Subcutaneous abdominal adipose tissue (tissue), 5 donors: ENCODE measurements around the gene MILR1.

Source experiments
- H3K27ac ChIP-seq: one replicate; pipeline ENCODE4 v1.7.0; 2013; ENCODE audit warnings: low read depth, mild to moderate bottlenecking, inconsistent platforms, low read length, moderate library complexity
- H3K27me3 ChIP-seq, 5 donors: one replicate each; pipeline ENCODE4 v1.7.0; 2013; ENCODE audit warnings: low read length in 5 of 5, inconsistent platforms in 1 of 5; ENCODE audit not compliant: control insufficient read depth in 5 of 5, insufficient read depth in 4 of 5
- H3K36me3 ChIP-seq, 5 donors: one replicate each; pipeline ENCODE4 v1.7.0; 2013; ENCODE audit warnings: low read length in 5 of 5; ENCODE audit not compliant: control insufficient read depth in 5 of 5, insufficient read depth in 5 of 5
- H3K4me1 ChIP-seq, 5 donors: one replicate each; pipeline ENCODE4 v1.7.0; 2013; ENCODE audit warnings: low read length in 5 of 5, mild to moderate bottlenecking in 3 of 5, moderate library complexity in 1 of 5; ENCODE audit not compliant: control insufficient read depth in 5 of 5, insufficient read depth in 5 of 5
- H3K4me3 ChIP-seq, 5 donors: one replicate each; pipeline ENCODE4 v1.7.0; 2013; ENCODE audit warnings: low read length in 5 of 5, low read depth in 1 of 5
- H3K9ac ChIP-seq, 5 donors: one replicate each; pipeline ENCODE4 v1.7.0; 2013; ENCODE audit warnings: low read length in 5 of 5, mild to moderate bottlenecking in 4 of 5, moderate library complexity in 3 of 5
- H3K9me3 ChIP-seq, 5 donors: one replicate each; pipeline ENCODE4 v1.7.0; 2013; ENCODE audit warnings: low read length in 5 of 5; ENCODE audit not compliant: control insufficient read depth in 5 of 5
- donor health status: healthy.
- donor health status: healthy.
- donor health status: healthy.
- donor health status: healthy.
- donor health status: healthy.

MILR1 gene

GRCh38 chr17:64506576-64507412, 57.9 kb downstream of the MILR1 start, which contains the start of gene CEP95:
TSS of gene CEP95 (plus strand) at chr17:64506977. CDS start at chr17:64507098, 121 bp downstream.
- peaks cover 8 to 52% (median 47%) of the 10 kb centered on the region in 5 donors for H3K4me1 ChIP-seq
- no peaks in the 10 kb centered on the region for H3K27me3 ChIP-seq
- peak within 1 kb of the TSS; percentile 96 to 100 (median 100) for H3K9ac ChIP-seq
- H3K4me3 ChIP-seq = peak within 1 kb of the TSS; percentile 79 to 100 (median 100)
- H3K36me3 ChIP-seq = peaks cover 38 to 56% (median 47%) of the 10 kb centered on the region in 5 donors
- H3K9me3 ChIP-seq = no peaks in the 10 kb centered on the region
- H3K27ac ChIP-seq = peak within 1 kb of the TSS; percentile 100

- peaks cover 36 to 55% (median 44%) of the 10 kb centered on the region in 5 donors for H3K36me3 ChIP-seq
- no peaks in the 10 kb centered on the region for H3K9me3 ChIP-seq
- H3K9ac ChIP-seq = peak overlapping the region; percentile 94 to 100 (median 98)
- H3K4me1 ChIP-seq = peaks cover 8 to 45% (median 41%) of the 10 kb centered on the region in 5 donors
- peak overlapping the region; percentile 79 to 100 (median 96) for H3K4me3 ChIP-seq
- H3K27me3 ChIP-seq = no peaks in the 10 kb centered on the region
- H3K27ac ChIP-seq = peak overlapping the region; percentile 100
Observed at GRCh38 chr17:64507413-64507782, 58.5 kb downstream of the MILR1 start.

GRCh38 chr17:64508683-64509082, 59.8 kb downstream of the MILR1 start:
- H3K27me3 ChIP-seq = no peaks in the 10 kb centered on the region
- H3K4me3 ChIP-seq = no peak overlapping the region
- H3K9me3 ChIP-seq = no peaks in the 10 kb centered on the region
- H3K9ac ChIP-seq = peak overlapping the region in 1 of 5 donors; percentile 43
- no peak overlapping the region for H3K27ac ChIP-seq
- peaks cover 6 to 33% (median 28%) of the 10 kb centered on the region in 5 donors for H3K4me1 ChIP-seq
- H3K36me3 ChIP-seq = peaks cover 29 to 50% (median 35%) of the 10 kb centered on the region in 5 donors

GRCh38 chr17:64509179-64509578, 60.3 kb downstream of the MILR1 start:
- Histone ChIP-seq H3K4me3 (no peak overlapping the region), H3K9ac (no peak overlapping the region), H3K27me3 (no peaks in the 10 kb centered on the region), H3K4me1 (peaks cover 2 to 28% (median 23%) of the 10 kb centered on the region in 5 donors), H3K36me3 (peaks cover 28 to 48% (median 33%) of the 10 kb centered on the region in 5 donors), H3K9me3 (no peaks in the 10 kb centered on the region), H3K27ac (no peak overlapping the region)

GRCh38 chr17:64515419-64515818, 66.5 kb downstream of the MILR1 start:
- Histone ChIP-seq H3K27ac (no peak overlapping the region), H3K9me3 (no peaks in the 10 kb centered on the region), H3K4me3 (no peak overlapping the region), H3K27me3 (no peaks in the 10 kb centered on the region), H3K4me1 (no peaks in the 10 kb centered on the region), H3K9ac (no peak overlapping the region), H3K36me3 (peaks cover 59 to 86% (median 60%) of the 10 kb centered on the region in 5 donors)

- H3K9me3 ChIP-seq = no peaks in the 10 kb centered on the region
- H3K27me3 ChIP-seq = no peaks in the 10 kb centered on the region
- H3K36me3 ChIP-seq = peaks cover 57 to 86% (median 61%) of the 10 kb centered on the region in 5 donors
Observed at GRCh38 chr17:64515829-64516228, 66.9 kb downstream of the MILR1 start.

More at GRCh38 chr17:64515829-64516228, 66.9 kb downstream of the MILR1 start:
- Histone ChIP-seq H3K27ac (no peak overlapping the region), H3K4me3 (no peak overlapping the region), H3K4me1 (no peaks in the 10 kb centered on the region), H3K9ac (no peak overlapping the region)
